Measurements from ENCODE around the gene CPT1B. TPM values are rescaled to one million over a fixed set of nuclear protein-coding genes. Genes with fewer than 3 reads are reported as not detected.

Gene CPT1B
- total RNA-seq, 2 experiments from 2014 or later, result 101 to 138 TPM

GRCh38 chr22:50553310-50553709, 24.9 kb downstream of the CPT1B start:
- Histone ChIP-seq H3K4me1 (ENCODE audit: insufficient read depth, low read length, poor library complexity, severe bottlenecking) (peaks cover 11% of the 10 kb centered on the region), H2AFZ (ENCODE audit: low read length) (no peak overlapping the region), H3K4me2 (ENCODE audit: low read length) (no peak overlapping the region), H3K9me3 (ENCODE audit: low read length) (no peaks in the 10 kb centered on the region), H3K4me3 (ENCODE audit: low read depth, low read length, poor library complexity, severe bottlenecking) (no peak overlapping the region), H3K9me2 (ENCODE audit: insufficient read depth, low read length) (no peaks in the 10 kb centered on the region), H3K27ac (ENCODE audit: low read depth, low read length, poor library complexity, severe bottlenecking) (no peak overlapping the region), H3K36me3 (ENCODE audit: insufficient read depth, low read length) (no peaks in the 10 kb centered on the region), H4K20me1 (ENCODE audit: insufficient read depth, low read length) (no peaks in the 10 kb centered on the region), H3K79me2 (ENCODE audit: insufficient read depth, low read depth, low read length) (no peaks in the 10 kb centered on the region)
- no peak for DNase-seq (ENCODE audit: low spot score)
- TF ChIP-seq EZH2phosphoT487 (IDR thresholded peaks at IDR 0.05; ENCODE audit: borderline replicate concordance, low read depth, low read length) (no peak), CTCF (conservative IDR thresholded peaks at IDR 0.05; ENCODE audit: low read length) (no peak)
- CTCF ChIA-PET (ENCODE audit: unreplicated experiment), result no interaction called here
- intact Hi-C loops (cut with micrococcal nuclease; ENCODE audit: unreplicated experiment), result no loop called here
- POLR2A ChIA-PET, result no interaction called here
- no TSS peak for BruUV-seq (replicated peaks)

- H3K9me3 ChIP-seq (ENCODE audit: low read length), result no peaks in the 10 kb centered on the region
- H3K4me1 ChIP-seq (ENCODE audit: insufficient read depth, low read length, poor library complexity, severe bottlenecking), result peaks cover 19% of the 10 kb centered on the region
- intact Hi-C loops (cut with micrococcal nuclease; ENCODE audit: unreplicated experiment), result no loop called here
- H2AFZ ChIP-seq (ENCODE audit: low read length), result no peak overlapping the region
- POLR2A ChIA-PET, result no interaction called here
- no peak for TF ChIP-seq CTCF (conservative IDR thresholded peaks at IDR 0.05; ENCODE audit: low read length)
- no peak for TF ChIP-seq EZH2phosphoT487 (IDR thresholded peaks at IDR 0.05; ENCODE audit: borderline replicate concordance, low read depth, low read length)
- H3K79me2 ChIP-seq (ENCODE audit: insufficient read depth, low read depth, low read length), result no peaks in the 10 kb centered on the region
- no peak overlapping the region for H3K27ac ChIP-seq (ENCODE audit: low read depth, low read length, poor library complexity, severe bottlenecking)
- CTCF ChIA-PET (ENCODE audit: unreplicated experiment), result no interaction called here
- no peaks in the 10 kb centered on the region for H3K36me3 ChIP-seq (ENCODE audit: insufficient read depth, low read length)
- no peak overlapping the region for H3K4me3 ChIP-seq (ENCODE audit: low read depth, low read length, poor library complexity, severe bottlenecking)
- no peak overlapping the region for H3K4me2 ChIP-seq (ENCODE audit: low read length)
- BruUV-seq (replicated peaks), result no TSS peak
- no peaks in the 10 kb centered on the region for H4K20me1 ChIP-seq (ENCODE audit: insufficient read depth, low read length)
- H3K9me2 ChIP-seq (ENCODE audit: insufficient read depth, low read length), result no peaks in the 10 kb centered on the region
- DNase-seq (ENCODE audit: low spot score), result no peak
Observed at GRCh38 chr22:50551160-50551752, 27.0 kb downstream of the CPT1B start.

- no peaks in the 10 kb centered on the region for H3K9me2 ChIP-seq (ENCODE audit: insufficient read depth, low read length)
- no peaks in the 10 kb centered on the region for H4K20me1 ChIP-seq (ENCODE audit: insufficient read depth, low read length)
- H3K79me2 ChIP-seq (ENCODE audit: insufficient read depth, low read depth, low read length), result no peaks in the 10 kb centered on the region
- no TSS peak for BruUV-seq (replicated peaks)
- H3K27ac ChIP-seq (ENCODE audit: low read depth, low read length, poor library complexity, severe bottlenecking), result no peak overlapping the region
- H3K4me3 ChIP-seq (ENCODE audit: low read depth, low read length, poor library complexity, severe bottlenecking), result no peak overlapping the region
- TF ChIP-seq CTCF (conservative IDR thresholded peaks at IDR 0.05; ENCODE audit: low read length) (no peak), EZH2phosphoT487 (IDR thresholded peaks at IDR 0.05; ENCODE audit: borderline replicate concordance, low read depth, low read length) (no peak)
- H2AFZ ChIP-seq (ENCODE audit: low read length), result no peak overlapping the region
- ChIA-PET POLR2A (no interaction called here), CTCF (ENCODE audit: unreplicated experiment) (no interaction called here)
- H3K9me3 ChIP-seq (ENCODE audit: low read length), result no peaks in the 10 kb centered on the region
- H3K4me1 ChIP-seq (ENCODE audit: insufficient read depth, low read length, poor library complexity, severe bottlenecking), result peaks cover 19% of the 10 kb centered on the region
- no peaks in the 10 kb centered on the region for H3K36me3 ChIP-seq (ENCODE audit: insufficient read depth, low read length)
- DNase-seq (ENCODE audit: low spot score), result no peak
- H3K4me2 ChIP-seq (ENCODE audit: low read length), result no peak overlapping the region
- intact Hi-C loops (cut with micrococcal nuclease; ENCODE audit: unreplicated experiment), result no loop called here
Observed at GRCh38 chr22:50550395-50550794, 27.8 kb downstream of the CPT1B start.

Data from OCI-LY7 (cell line).